ENCODE data around the gene ABCC6.
"Not testable (repeated sequence)": the region's sequence is repeated elsewhere in the genome, so short reads cannot be mapped to it uniquely, and the experiment has no call there.

Gene ABCC6

DNA sequence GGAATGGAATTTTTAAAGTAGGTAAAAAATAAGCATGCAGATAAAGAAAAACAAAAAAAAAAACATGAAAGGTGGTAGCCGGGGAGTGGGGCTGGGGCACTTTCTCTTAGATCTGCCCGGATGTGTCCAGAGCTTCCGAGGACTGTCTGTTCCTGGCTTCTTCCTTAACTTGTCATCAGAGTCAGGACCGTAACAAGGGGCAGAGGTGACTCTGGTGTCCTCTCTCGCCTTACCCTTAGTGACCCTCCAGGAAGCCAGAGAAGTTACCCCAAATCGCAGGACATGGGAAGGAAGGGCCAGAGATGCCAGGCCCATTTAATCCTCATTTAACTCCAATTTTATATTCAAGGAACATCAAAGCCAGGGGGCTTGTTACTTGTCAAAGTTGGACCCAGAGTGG, 115.5 kb downstream of the ABCC6 start:
- H3K9me3 ChIP-seq (ENCODE audit: control insufficient read depth in 1 of 2, low read length in 2 of 2): no peaks in the 10 kb centered on the region
- no peaks in the 10 kb centered on the region for H3K27me3 ChIP-seq (ENCODE audit: low read depth, low read length)
- H3K36me3 ChIP-seq (ENCODE audit: control insufficient read depth in 1 of 2, insufficient read depth in 2 of 2, low read length in 2 of 2): peaks cover 33 to 68% of the 10 kb centered on the region in 2 donors
- H3K27ac ChIP-seq (ENCODE audit: low read length): no peak overlapping the region
- H3K4me1 ChIP-seq (ENCODE audit: control insufficient read depth in 1 of 2, insufficient read depth in 2 of 2, low read length in 2 of 2): peaks cover 0 to 7% of the 10 kb centered on the region in 2 donors
- H3K4me3 ChIP-seq (ENCODE audit: low read depth in 1 of 2, low read length in 2 of 2): no peak overlapping the region

DNA sequence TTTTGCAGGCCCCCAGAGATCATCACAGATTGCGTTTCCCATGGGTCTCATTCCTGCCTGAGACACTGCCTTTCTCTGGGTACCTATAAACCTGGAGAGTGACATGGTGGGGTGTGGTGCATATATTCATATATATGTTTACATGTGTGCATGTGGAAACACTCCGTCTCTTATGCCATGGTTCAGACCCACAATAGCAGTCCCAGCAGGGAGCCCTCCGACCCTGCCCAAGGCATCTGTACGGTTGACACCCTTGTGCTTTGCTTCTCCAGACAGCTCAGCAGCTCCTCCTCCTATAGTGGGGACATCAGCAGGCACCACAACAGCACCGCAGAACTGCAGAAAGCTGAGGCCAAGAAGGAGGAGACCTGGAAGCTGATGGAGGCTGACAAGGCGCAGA, 116.8 kb downstream of the ABCC6 start:
- peaks cover 0 to 7% of the 10 kb centered on the region in 2 donors for H3K4me1 ChIP-seq (ENCODE audit: control insufficient read depth in 1 of 2, insufficient read depth in 2 of 2, low read length in 2 of 2)
- no peaks in the 10 kb centered on the region for H3K9me3 ChIP-seq (ENCODE audit: control insufficient read depth in 1 of 2, low read length in 2 of 2)
- H3K36me3 ChIP-seq (ENCODE audit: control insufficient read depth in 1 of 2, insufficient read depth in 2 of 2, low read length in 2 of 2): peaks cover 31 to 60% of the 10 kb centered on the region in 2 donors
- no peak overlapping the region for H3K4me3 ChIP-seq (ENCODE audit: low read depth in 1 of 2, low read length in 2 of 2)
- no peaks in the 10 kb centered on the region for H3K27me3 ChIP-seq (ENCODE audit: low read depth, low read length)
- H3K27ac ChIP-seq (ENCODE audit: low read length): no peak overlapping the region

GRCh38 chr16:16105646-16106045, 117.6 kb downstream of the ABCC6 start:
- Histone ChIP-seq H3K4me3 (ENCODE audit: low read depth in 1 of 2, low read length in 2 of 2) (no peak overlapping the region), H3K27me3 (ENCODE audit: low read depth, low read length) (no peaks in the 10 kb centered on the region), H3K9me3 (ENCODE audit: control insufficient read depth in 1 of 2, low read length in 2 of 2) (no peaks in the 10 kb centered on the region), H3K4me1 (ENCODE audit: control insufficient read depth in 1 of 2, insufficient read depth in 2 of 2, low read length in 2 of 2) (peaks cover 0 to 7% of the 10 kb centered on the region in 2 donors), H3K36me3 (ENCODE audit: control insufficient read depth in 1 of 2, insufficient read depth in 2 of 2, low read length in 2 of 2) (peaks cover 28 to 52% of the 10 kb centered on the region in 2 donors), H3K27ac (ENCODE audit: low read length) (no peak overlapping the region)

GRCh38 chr16:16104804-16105141, 118.5 kb downstream of the ABCC6 start:
- not testable (repeated sequence) for H3K27ac ChIP-seq (ENCODE audit: low read length); H3K9me3 ChIP-seq (ENCODE audit: control insufficient read depth in 1 of 2, low read length in 2 of 2); H3K4me3 ChIP-seq (ENCODE audit: low read depth in 1 of 2, low read length in 2 of 2); H3K27me3 ChIP-seq (ENCODE audit: low read depth, low read length); H3K4me1 ChIP-seq (ENCODE audit: control insufficient read depth in 1 of 2, insufficient read depth in 2 of 2, low read length in 2 of 2)
- H3K36me3 ChIP-seq (ENCODE audit: control insufficient read depth in 1 of 2, insufficient read depth in 2 of 2, low read length in 2 of 2): peaks cover 26 to 46% of the 10 kb centered on the region in 2 donors

DNA sequence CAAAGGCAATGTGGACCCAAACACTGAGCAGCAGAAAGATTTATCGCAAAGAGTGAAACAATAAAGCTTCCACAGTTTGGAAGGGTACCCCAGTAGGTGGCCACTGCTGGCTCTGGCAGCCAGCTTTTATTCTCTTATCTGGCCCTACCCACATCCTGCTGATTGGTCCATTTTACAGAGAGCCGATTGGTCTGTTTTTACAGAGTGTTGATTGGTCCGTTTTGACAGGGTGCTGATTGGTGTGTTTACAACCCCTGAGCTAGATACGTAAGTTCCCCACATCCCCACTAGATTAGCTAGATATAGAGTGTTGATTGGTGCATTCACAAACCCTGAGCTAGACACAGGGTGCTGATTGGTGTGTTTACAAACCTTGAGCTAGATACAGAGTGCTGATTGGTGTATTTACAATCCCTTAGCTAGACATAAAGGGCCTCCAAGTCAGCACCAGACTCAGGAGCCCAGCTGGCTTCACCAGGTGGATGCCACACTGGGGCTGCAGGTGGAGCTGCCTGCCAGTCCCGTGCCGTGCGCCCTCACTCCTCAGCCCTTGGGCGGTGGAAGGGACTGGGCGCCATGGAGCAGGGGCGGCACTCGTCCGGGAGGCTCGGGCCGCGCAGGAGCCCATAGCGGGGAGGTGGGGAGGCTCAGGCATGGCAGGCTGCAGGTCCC, 119.0 kb downstream of the ABCC6 start:
- H3K36me3 ChIP-seq (ENCODE audit: control insufficient read depth in 1 of 2, insufficient read depth in 2 of 2, low read length in 2 of 2): peaks cover 25 to 44% of the 10 kb centered on the region in 2 donors
- H3K4me3 ChIP-seq (ENCODE audit: low read depth in 1 of 2, low read length in 2 of 2); H3K9me3 ChIP-seq (ENCODE audit: control insufficient read depth in 1 of 2, low read length in 2 of 2); H3K27me3 ChIP-seq (ENCODE audit: low read depth, low read length); H3K27ac ChIP-seq (ENCODE audit: low read length); H3K4me1 ChIP-seq (ENCODE audit: control insufficient read depth in 1 of 2, insufficient read depth in 2 of 2, low read length in 2 of 2): not testable (repeated sequence)

GRCh38 chr16:16102738-16103137, 120.6 kb downstream of the ABCC6 start:
- Histone ChIP-seq H3K27ac (ENCODE audit: low read length) (no peak overlapping the region), H3K36me3 (ENCODE audit: control insufficient read depth in 1 of 2, insufficient read depth in 2 of 2, low read length in 2 of 2) (peaks cover 34 to 45% of the 10 kb centered on the region in 2 donors), H3K4me3 (ENCODE audit: low read depth in 1 of 2, low read length in 2 of 2) (no peak overlapping the region), H3K27me3 (ENCODE audit: low read depth, low read length) (no peaks in the 10 kb centered on the region), H3K9me3 (ENCODE audit: control insufficient read depth in 1 of 2, low read length in 2 of 2) (no peaks in the 10 kb centered on the region), H3K4me1 (ENCODE audit: control insufficient read depth in 1 of 2, insufficient read depth in 2 of 2, low read length in 2 of 2) (no peaks in the 10 kb centered on the region)

- Histone ChIP-seq H3K4me3 (ENCODE audit: low read depth in 1 of 2, low read length in 2 of 2) (no peak overlapping the region), H3K27ac (ENCODE audit: low read length) (no peak overlapping the region), H3K36me3 (ENCODE audit: control insufficient read depth in 1 of 2, insufficient read depth in 2 of 2, low read length in 2 of 2) (peaks cover 30 to 40% of the 10 kb centered on the region in 2 donors), H3K27me3 (ENCODE audit: low read depth, low read length) (no peaks in the 10 kb centered on the region), H3K4me1 (ENCODE audit: control insufficient read depth in 1 of 2, insufficient read depth in 2 of 2, low read length in 2 of 2) (peaks cover 0 to 4% of the 10 kb centered on the region in 2 donors), H3K9me3 (ENCODE audit: control insufficient read depth in 1 of 2, low read length in 2 of 2) (no peaks in the 10 kb centered on the region)
Measured at GRCh38 chr16:16101585-16101984, 121.7 kb downstream of the ABCC6 start.

DNA sequence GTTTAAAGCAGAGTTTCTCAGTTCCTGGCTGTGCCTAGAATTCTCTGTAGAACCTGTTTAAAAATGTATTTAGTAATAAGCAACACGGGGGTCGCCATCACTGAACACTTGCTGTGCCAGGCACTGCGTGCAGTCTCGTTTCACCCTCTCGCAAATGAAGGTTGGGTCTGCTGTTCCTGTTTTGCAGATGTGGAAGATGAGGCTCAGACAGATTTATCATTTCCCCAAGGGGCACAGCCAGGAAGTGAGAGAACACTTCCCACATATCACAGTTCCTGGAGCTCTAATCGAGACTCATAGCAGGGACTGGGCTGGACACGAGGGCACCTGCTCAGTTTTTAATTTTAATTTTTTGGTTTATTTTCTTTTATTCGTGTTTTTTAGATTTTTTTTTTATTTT, 122.7 kb downstream of the ABCC6 start:
- Histone ChIP-seq H3K27ac (ENCODE audit: low read length) (no peak overlapping the region), H3K4me3 (ENCODE audit: low read depth in 1 of 2, low read length in 2 of 2) (no peak overlapping the region), H3K9me3 (ENCODE audit: control insufficient read depth in 1 of 2, low read length in 2 of 2) (no peaks in the 10 kb centered on the region), H3K4me1 (ENCODE audit: control insufficient read depth in 1 of 2, insufficient read depth in 2 of 2, low read length in 2 of 2) (peaks cover 0 to 13% of the 10 kb centered on the region in 2 donors), H3K27me3 (ENCODE audit: low read depth, low read length) (no peaks in the 10 kb centered on the region), H3K36me3 (ENCODE audit: control insufficient read depth in 1 of 2, insufficient read depth in 2 of 2, low read length in 2 of 2) (peaks cover 26 to 37% of the 10 kb centered on the region in 2 donors)

DNA sequence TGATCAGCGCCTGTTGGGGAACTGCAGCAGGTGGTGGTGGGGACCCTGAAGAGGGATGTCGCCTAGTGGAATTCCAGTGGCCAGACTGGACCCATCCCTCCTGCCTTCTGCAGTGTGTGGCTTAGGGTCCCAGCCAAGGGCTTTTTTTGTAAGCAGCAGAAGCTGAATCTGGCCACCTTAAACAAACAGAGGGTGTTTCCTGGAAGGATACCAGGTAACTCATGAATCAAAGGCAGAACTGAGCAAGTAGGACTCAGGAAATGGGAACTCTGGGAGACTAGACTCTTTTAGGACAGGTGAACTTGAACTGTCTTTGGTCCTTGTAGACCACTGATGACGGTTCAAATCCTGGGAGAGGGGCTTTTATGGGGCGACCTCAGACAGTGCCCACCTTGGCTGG, 124.0 kb downstream of the ABCC6 start:
- H3K4me1 ChIP-seq (ENCODE audit: control insufficient read depth in 1 of 2, insufficient read depth in 2 of 2, low read length in 2 of 2): peaks cover 0 to 18% of the 10 kb centered on the region in 2 donors
- H3K27ac ChIP-seq (ENCODE audit: low read length): no peak overlapping the region
- H3K4me3 ChIP-seq (ENCODE audit: low read depth in 1 of 2, low read length in 2 of 2): no peak overlapping the region
- H3K36me3 ChIP-seq (ENCODE audit: control insufficient read depth in 1 of 2, insufficient read depth in 2 of 2, low read length in 2 of 2): peaks cover 25 to 26% of the 10 kb centered on the region in 2 donors
- no peaks in the 10 kb centered on the region for H3K27me3 ChIP-seq (ENCODE audit: low read depth, low read length)
- H3K9me3 ChIP-seq (ENCODE audit: control insufficient read depth in 1 of 2, low read length in 2 of 2): no peaks in the 10 kb centered on the region

All from muscle layer of duodenum (tissue), 2 donors.